DND-41 (cell line): ENCODE measurements around the gene SLC17A1.

Experiments used
- ATAC-seq: fragments of 200-7000 bp; cut with Tn5 transposase; 3 replicates; pipeline ENCODE4 v1.9.1; 2021; ENCODE audit warnings: low read depth; ENCODE audit not compliant: insufficient read depth
- DNase-seq: peaks from one replicate; pipeline ENCODE4 v3.0.0-alpha.2; 2020
- H2AFZ ChIP-seq: 2 replicates; pipeline ENCODE4 v1.6.0; 2012; ENCODE audit warnings: low read depth, low read length
- H3K27ac ChIP-seq: 2 replicates; pipeline ENCODE4 v1.5.1; 2012; ENCODE audit warnings: low read length, inconsistent platforms
- H3K27me3 ChIP-seq: fragments of 200-600 bp; sonication (generic); 2 replicates; pipeline ENCODE4 v1.6.0; 2012; ENCODE audit warnings: low read length, mild to moderate bottlenecking, inconsistent platforms; ENCODE audit not compliant: insufficient read depth, poor library complexity
- H3K36me3 ChIP-seq: 2 replicates; pipeline ENCODE4 v1.5.1; 2012; ENCODE audit warnings: low read length, inconsistent platforms; ENCODE audit not compliant: insufficient read depth
- H3K4me1 ChIP-seq: 2 replicates; pipeline ENCODE4 v1.5.1; 2012; ENCODE audit warnings: mild to moderate bottlenecking, low read length; ENCODE audit not compliant: insufficient read depth
- H3K4me2 ChIP-seq: 2 replicates; pipeline ENCODE4 v1.6.0; 2012; ENCODE audit warnings: mild to moderate bottlenecking, moderate library complexity, low read length, inconsistent platforms; ENCODE audit not compliant: insufficient read depth
- H3K4me3 ChIP-seq, 2 experiments: fragments of 200-600 bp in 1 of 2; shearing (Covaris generic) in 1 of 2; 2 replicates each; pipeline ENCODE4 v1.5.1; 2012 to 2016; ENCODE audit warnings: inconsistent platforms in 2 of 2, low read length in 2 of 2, mild to moderate bottlenecking in 2 of 2, low read depth in 1 of 2, moderate library complexity in 1 of 2
- H3K79me2 ChIP-seq: 2 replicates; pipeline ENCODE4 v1.6.0; 2012; ENCODE audit warnings: low read length, inconsistent platforms; ENCODE audit not compliant: insufficient read depth
- H3K9ac ChIP-seq: 2 replicates; pipeline ENCODE4 v1.6.0; 2012; ENCODE audit warnings: low read depth, mild to moderate bottlenecking, inconsistent platforms, low read length, moderate library complexity
- H3K9me3 ChIP-seq: 2 replicates; pipeline ENCODE4 v1.5.1; 2012; ENCODE audit warnings: low read length, moderate library complexity, mild to moderate bottlenecking, inconsistent platforms; ENCODE audit not compliant: insufficient read depth, severe bottlenecking
- H4K20me1 ChIP-seq: 2 replicates; pipeline ENCODE4 v1.6.0; 2012; ENCODE audit warnings: low read length; ENCODE audit not compliant: insufficient read depth
- EZH2 ChIP-seq: IDR thresholded peaks from 3 replicates; pipeline ENCODE4 v1.6.1; 2012; ENCODE audit warnings: borderline replicate concordance, low read depth, mild to moderate bottlenecking, moderate library complexity, low read length, inconsistent platforms; ENCODE audit not compliant: severe bottlenecking
- TF ChIP-seq, protein P1 (sequence below): IDR thresholded peaks from 2 replicates; pipeline ENCODE4 v1.5.1; 2012; ENCODE audit warnings: borderline replicate concordance, low read length, moderate library complexity, mild to moderate bottlenecking; ENCODE audit not compliant: poor library complexity, severe bottlenecking; ENCODE audit errors: extremely low read depth

The SLC17A1 gene

DNA sequence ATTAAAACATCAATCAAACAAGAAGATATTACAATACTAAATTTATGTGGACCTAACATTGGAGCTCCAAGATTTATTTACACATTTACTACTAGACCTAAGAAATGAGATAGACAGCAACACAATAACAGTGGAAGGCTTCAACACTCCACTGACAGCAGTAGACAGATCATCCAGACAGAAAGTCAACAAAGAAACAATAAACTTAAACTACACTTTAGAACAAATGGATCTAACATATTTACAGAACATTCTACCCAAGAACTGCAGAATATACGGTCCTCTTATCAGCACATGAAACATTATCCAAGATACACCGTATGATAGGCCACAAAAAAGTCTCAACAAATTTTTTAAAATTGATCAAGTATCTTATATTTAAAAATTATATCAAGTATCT, 27.0 kb downstream of the SLC17A1 start:
- H3K79me2 ChIP-seq: no peaks in the 10 kb centered on the region
- H3K9ac ChIP-seq: no peak overlapping the region
- H3K4me2 ChIP-seq: no peak overlapping the region
- no peak overlapping the region for H2AFZ ChIP-seq
- H3K27ac ChIP-seq: no peak overlapping the region
- H3K9me3 ChIP-seq: no peaks in the 10 kb centered on the region
- H4K20me1 ChIP-seq: no peaks in the 10 kb centered on the region
- H3K4me3 ChIP-seq: no peak overlapping the region
- DNase-seq: no peak
- H3K36me3 ChIP-seq: no peaks in the 10 kb centered on the region
- no peak for TF ChIP-seq EZH2
- TF ChIP-seq, protein P1, sequence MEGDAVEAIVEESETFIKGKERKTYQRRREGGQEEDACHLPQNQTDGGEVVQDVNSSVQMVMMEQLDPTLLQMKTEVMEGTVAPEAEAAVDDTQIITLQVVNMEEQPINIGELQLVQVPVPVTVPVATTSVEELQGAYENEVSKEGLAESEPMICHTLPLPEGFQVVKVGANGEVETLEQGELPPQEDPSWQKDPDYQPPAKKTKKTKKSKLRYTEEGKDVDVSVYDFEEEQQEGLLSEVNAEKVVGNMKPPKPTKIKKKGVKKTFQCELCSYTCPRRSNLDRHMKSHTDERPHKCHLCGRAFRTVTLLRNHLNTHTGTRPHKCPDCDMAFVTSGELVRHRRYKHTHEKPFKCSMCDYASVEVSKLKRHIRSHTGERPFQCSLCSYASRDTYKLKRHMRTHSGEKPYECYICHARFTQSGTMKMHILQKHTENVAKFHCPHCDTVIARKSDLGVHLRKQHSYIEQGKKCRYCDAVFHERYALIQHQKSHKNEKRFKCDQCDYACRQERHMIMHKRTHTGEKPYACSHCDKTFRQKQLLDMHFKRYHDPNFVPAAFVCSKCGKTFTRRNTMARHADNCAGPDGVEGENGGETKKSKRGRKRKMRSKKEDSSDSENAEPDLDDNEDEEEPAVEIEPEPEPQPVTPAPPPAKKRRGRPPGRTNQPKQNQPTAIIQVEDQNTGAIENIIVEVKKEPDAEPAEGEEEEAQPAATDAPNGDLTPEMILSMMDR: no peak
- H3K4me1 ChIP-seq: no peaks in the 10 kb centered on the region
- no peaks in the 10 kb centered on the region for H3K27me3 ChIP-seq
- ATAC-seq: no peak

DNA sequence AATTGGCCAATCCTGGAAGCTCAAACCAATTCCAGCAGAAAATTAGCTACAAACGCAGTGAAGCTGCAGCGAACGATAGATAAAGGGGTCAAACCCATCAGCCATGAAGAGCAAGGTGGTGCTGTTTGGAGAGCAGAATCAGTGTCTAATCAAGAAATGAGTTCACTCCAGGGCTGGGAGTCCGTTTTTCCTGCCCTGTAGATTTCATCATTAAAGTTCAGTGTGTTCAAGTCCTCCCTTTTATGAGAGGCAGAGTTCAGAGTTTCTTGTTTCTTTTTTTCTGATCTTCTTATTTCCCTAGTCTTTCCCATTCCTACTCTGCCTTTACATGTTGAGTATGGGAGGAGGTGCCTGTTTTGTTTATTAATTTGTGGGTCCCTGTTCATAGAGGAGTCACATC, 30.4 kb downstream of the SLC17A1 start:
- TF ChIP-seq, protein P1: no peak
- no peak for TF ChIP-seq EZH2
- DNase-seq: no peak
- H3K27ac ChIP-seq: no peak overlapping the region
- H2AFZ ChIP-seq: no peak overlapping the region
- no peak overlapping the region for H3K4me2 ChIP-seq
- ATAC-seq: no peak
- no peaks in the 10 kb centered on the region for H3K36me3 ChIP-seq
- no peaks in the 10 kb centered on the region for H3K79me2 ChIP-seq
- H3K9ac ChIP-seq: no peak overlapping the region
- H4K20me1 ChIP-seq: no peaks in the 10 kb centered on the region
- H3K9me3 ChIP-seq: no peaks in the 10 kb centered on the region
- no peaks in the 10 kb centered on the region for H3K4me1 ChIP-seq
- H3K27me3 ChIP-seq: peaks cover 9% of the 10 kb centered on the region
- no peak overlapping the region for H3K4me3 ChIP-seq

DNA sequence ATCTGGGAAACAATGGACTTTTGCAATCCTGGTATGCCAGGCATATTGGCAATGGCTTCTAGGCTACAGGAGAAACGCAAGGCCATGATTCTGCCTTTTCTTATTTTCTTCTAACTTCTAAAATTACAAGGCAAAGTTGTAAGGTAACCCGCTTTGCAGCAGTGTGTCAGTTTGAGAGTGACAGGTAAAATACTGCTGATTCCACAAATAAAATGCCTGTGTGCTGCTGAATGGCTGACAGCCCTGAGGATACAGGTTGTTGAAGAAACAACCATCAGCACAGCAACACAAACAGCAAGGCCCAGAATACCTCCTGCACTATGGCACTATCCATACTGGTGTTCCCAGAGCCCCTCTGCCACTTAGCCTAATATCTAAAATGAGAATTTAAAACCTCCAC, 37.1 kb downstream of the SLC17A1 start:
- Histone ChIP-seq H3K4me3 (no peak overlapping the region), H3K36me3 (no peaks in the 10 kb centered on the region), H4K20me1 (no peaks in the 10 kb centered on the region), H3K9me3 (no peaks in the 10 kb centered on the region), H3K27ac (no peak overlapping the region), H3K27me3 (peaks cover 17% of the 10 kb centered on the region), H3K79me2 (no peaks in the 10 kb centered on the region), H2AFZ (no peak overlapping the region), H3K9ac (no peak overlapping the region), H3K4me2 (no peak overlapping the region), H3K4me1 (no peaks in the 10 kb centered on the region)
- ATAC-seq (no peak), DNase-seq (no peak)
- TF ChIP-seq, protein P1: no peak
- no peak for TF ChIP-seq EZH2

DNA sequence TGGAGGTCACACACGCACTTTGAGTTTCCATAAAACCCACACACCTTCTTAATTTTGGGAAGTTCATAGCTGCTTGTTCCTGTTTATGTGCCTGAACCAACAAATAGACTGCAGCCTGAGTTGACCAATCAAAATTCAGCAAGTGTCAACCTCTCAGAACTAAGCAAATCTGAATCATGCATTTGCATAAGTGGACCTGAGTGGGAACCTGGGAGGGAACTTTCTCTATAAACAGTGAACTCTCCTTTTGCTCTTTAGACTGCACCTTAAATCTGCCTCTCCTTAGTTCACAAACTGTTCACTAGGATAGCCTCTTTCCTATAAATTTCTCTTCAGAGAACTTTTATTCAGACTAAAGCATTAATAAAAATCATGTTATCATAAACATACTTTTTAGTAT, 37.9 kb downstream of the SLC17A1 start:
- Histone ChIP-seq H3K9ac (no peak overlapping the region), H3K4me1 (no peaks in the 10 kb centered on the region), H3K27ac (no peak overlapping the region), H3K4me2 (no peak overlapping the region), H3K27me3 (peaks cover 17% of the 10 kb centered on the region), H2AFZ (no peak overlapping the region), H3K9me3 (no peaks in the 10 kb centered on the region), H3K4me3 (no peak overlapping the region), H4K20me1 (no peaks in the 10 kb centered on the region), H3K36me3 (no peaks in the 10 kb centered on the region), H3K79me2 (no peaks in the 10 kb centered on the region)
- ATAC-seq (no peak), DNase-seq (no peak)
- TF ChIP-seq, protein P1: no peak
- no peak for TF ChIP-seq EZH2
